ENCODE measurements around the gene DCDC2C.

Gene DCDC2C

GRCh38 chr2:3665886-3666612 is 37.3 kb upstream of the DCDC2C start:
- no peak for TF ChIP-seq CTCF (IDR thresholded peaks at IDR 0.05; ENCODE audit: low read length, missing control alignments)
- no peak overlapping the region for H3K4me3 ChIP-seq (replicated peaks; ENCODE audit: low read depth, low read length)
- DNase-seq (ENCODE audit: low read depth), result no peak

GRCh38 chr2:3666613-3666975 is 36.8 kb upstream of the DCDC2C start:
- H3K4me3 ChIP-seq (replicated peaks; ENCODE audit: low read depth, low read length), result no peak overlapping the region
- TF ChIP-seq CTCF (IDR thresholded peaks at IDR 0.05; ENCODE audit: low read length, missing control alignments), result no peak
- no peak for DNase-seq (ENCODE audit: low read depth)

- peak overlapping the region; percentile 29 for H3K4me3 ChIP-seq (replicated peaks; ENCODE audit: low read depth, low read length)
- TF ChIP-seq CTCF (IDR thresholded peaks at IDR 0.05; ENCODE audit: low read length, missing control alignments), result no peak
- peak; percentile 33 for DNase-seq (ENCODE audit: low read depth)
These were observed 36.2 kb upstream of the DCDC2C start for GRCh38 chr2:3667151-3667631.

GRCh38 chr2:3669656-3670055 is 33.7 kb upstream of the DCDC2C start:
- no peak overlapping the region for H3K4me3 ChIP-seq (replicated peaks; ENCODE audit: low read depth, low read length)
- no peak for DNase-seq (ENCODE audit: low read depth)
- TF ChIP-seq CTCF (IDR thresholded peaks at IDR 0.05; ENCODE audit: low read length, missing control alignments), result no peak

- no peak for DNase-seq (ENCODE audit: low read depth)
- H3K4me3 ChIP-seq (replicated peaks; ENCODE audit: low read depth, low read length), result no peak overlapping the region
- TF ChIP-seq CTCF (IDR thresholded peaks at IDR 0.05; ENCODE audit: low read length, missing control alignments), result no peak
These were observed 33.0 kb upstream of the DCDC2C start for GRCh38 chr2:3670376-3670775.

GRCh38 chr2:3670941-3671340 is 32.4 kb upstream of the DCDC2C start:
- DNase-seq (ENCODE audit: low read depth), result no peak
- no peak overlapping the region for H3K4me3 ChIP-seq (replicated peaks; ENCODE audit: low read depth, low read length)
- TF ChIP-seq CTCF (IDR thresholded peaks at IDR 0.05; ENCODE audit: low read length, missing control alignments), result no peak
